Fibroblast of pulmonary artery (primary cell): ENCODE results near the gene ELOVL3.

Experiments used
- DNase-seq: peaks from one replicate; pipeline ENCODE4 v3.0.0-alpha.2; 2010; ENCODE audit warnings: low read depth
- H3K4me3 ChIP-seq: replicated peaks from 2 replicates; pipeline ENCODE4 v1.5.1; 2011; ENCODE audit warnings: low read depth, mild to moderate bottlenecking, control low read depth, low read length, moderate library complexity
- CTCF ChIP-seq: IDR thresholded peaks from 2 replicates; pipeline ENCODE4 v1.5.1; 2011; ENCODE audit warnings: mild to moderate bottlenecking, control low read depth, low read length, inconsistent platforms; ENCODE audit errors: missing control alignments

Gene ELOVL3

GRCh38 chr10:102234888-102235597, 8.9 kb downstream of the ELOVL3 start:
- DNase-seq, result no peak
- TF ChIP-seq CTCF, result no peak
- H3K4me3 ChIP-seq, result no peak overlapping the region

- no peak for TF ChIP-seq CTCF
- DNase-seq, result no peak
- H3K4me3 ChIP-seq, result no peak overlapping the region
Observed at GRCh38 chr10:102235598-102235920, 9.5 kb downstream of the ELOVL3 start.

- H3K4me3 ChIP-seq, result no peak overlapping the region
- TF ChIP-seq CTCF, result no peak
Observed at GRCh38 chr10:102236006-102236405, 9.9 kb downstream of the ELOVL3 start.

GRCh38 chr10:102237711-102238252, 11.7 kb downstream of the ELOVL3 start:
- H3K4me3 ChIP-seq, result no peak overlapping the region
- no peak for TF ChIP-seq CTCF
- DNase-seq, result no peak

More at GRCh38 chr10:102236006-102236405, 9.9 kb downstream of the ELOVL3 start:
- DNase-seq, result no peak

- no peak for TF ChIP-seq CTCF
- DNase-seq, result no peak
- peak overlapping the region; percentile 67 for H3K4me3 ChIP-seq
Observed at GRCh38 chr10:102240467-102241031, 14.4 kb downstream of the ELOVL3 start.

- no peak for TF ChIP-seq CTCF
- DNase-seq, result no peak
- peak overlapping the region; percentile 67 for H3K4me3 ChIP-seq
Observed at GRCh38 chr10:102241032-102241443, 14.9 kb downstream of the ELOVL3 start.
